COLO668 (cell line): ENCODE data around the gene VCP.

Experiments used
- DNase-seq: peaks from one replicate; lab custom pipeline; 2025; ENCODE audit not compliant: unreplicated experiment; lab: John Stamatoyannopoulos, UW

The VCP gene

GRCh38 chr9:35103660-35104191 lies 31.3 kb upstream of the VCP start:
- DNase-seq, result no peak

- DNase-seq, result peak; percentile 93
Measured at GRCh38 chr9:35102769-35103659, 30.6 kb upstream of the VCP start, which contains the start of gene STOML2. Gene STOML2, minus strand, starts transcription at chr9:35103131. Its CDS starts 37 bp downstream, at chr9:35103094.

GRCh38 chr9:35102465-35102768 lies 30.0 kb upstream of the VCP start:
- peak; percentile 17 for DNase-seq

GRCh38 chr9:35097573-35097972 lies 25.1 kb upstream of the VCP start:
- no peak for DNase-seq

GRCh38 chr9:35096035-35096849 lies 23.8 kb upstream of the VCP start, which contains the start of gene PIGO:
Gene PIGO, minus strand, starts transcription at chr9:35096591. Its CDS starts 1,026 bp downstream, at chr9:35095565.
- DNase-seq, result peak; percentile 92

GRCh38 chr9:35091536-35091935 lies 19.1 kb upstream of the VCP start:
- no peak for DNase-seq

- DNase-seq, result no peak
Measured at GRCh38 chr9:35089434-35089833, 17.0 kb upstream of the VCP start.

- DNase-seq, result no peak
Measured at GRCh38 chr9:35085078-35085477, 12.7 kb upstream of the VCP start.

- peak; percentile 93 for DNase-seq
Measured at GRCh38 chr9:35079426-35080341, 7.3 kb upstream of the VCP start, which contains the start of gene FANCG. Gene FANCG, minus strand, starts transcription at chr9:35079942. Its CDS starts 418 bp downstream, at chr9:35079524.

GRCh38 chr9:35079041-35079425 lies 6.6 kb upstream of the VCP start:
- peak; percentile 27 for DNase-seq

GRCh38 chr9:35078066-35078465 lies 5.6 kb upstream of the VCP start:
- DNase-seq, result no peak

- no peak for DNase-seq
Measured at GRCh38 chr9:35076848-35077247, 4.4 kb upstream of the VCP start.

- no peak for DNase-seq
Measured at GRCh38 chr9:35075358-35075757, 2.9 kb upstream of the VCP start.

- no peak for DNase-seq
Measured at GRCh38 chr9:35074791-35075190, 2.4 kb upstream of the VCP start.

GRCh38 chr9:35074141-35074540 lies 1.7 kb upstream of the VCP start:
- DNase-seq, result no peak

GRCh38 chr9:35073279-35073612 lies 821 bp upstream of the VCP start:
- no peak for DNase-seq

- DNase-seq, result peak; percentile 90
Measured at GRCh38 chr9:35071814-35072460, 488 bp downstream of the VCP start.

- DNase-seq, result no peak
Measured at GRCh38 chr9:35070823-35071813, 1.3 kb downstream of the VCP start.

- DNase-seq, result no peak
Measured at GRCh38 chr9:35069020-35069419, 3.4 kb downstream of the VCP start.
